Liver (tissue), 9 donors: Measurements from ENCODE around the gene ARHGEF28. TPM values are rescaled to one million over a fixed set of nuclear protein-coding genes. Genes with fewer than 3 reads are reported as not detected.

Experiments
- DNase-seq: peaks from one replicate; pipeline ENCODE4 v3.0.0-alpha.2; 2017; ENCODE audit warnings: low spot score
- H3K27ac ChIP-seq, 2 donors: one replicate each; pipeline ENCODE4 v1.7.0; 2013; ENCODE audit warnings: inconsistent platforms in 2 of 2, low read length in 2 of 2, control low read depth in 1 of 2, low read depth in 1 of 2, mild to moderate bottlenecking in 1 of 2
- H3K27me3 ChIP-seq, 4 donors: one replicate each; pipeline versions ENCODE4 v1.6.1 to v1.7.0; 2013; ENCODE audit warnings: low read length in 3 of 4, inconsistent platforms in 1 of 4, mild to moderate bottlenecking in 1 of 4, moderate library complexity in 1 of 4; ENCODE audit not compliant: control insufficient read depth in 4 of 4, insufficient read depth in 4 of 4
- H3K36me3 ChIP-seq, 4 donors: one replicate each; pipeline versions ENCODE4 v1.6.1 to v1.7.0; 2013; ENCODE audit warnings: low read length in 3 of 4, mild to moderate bottlenecking in 3 of 4, low read depth in 1 of 4, moderate library complexity in 1 of 4; ENCODE audit not compliant: control insufficient read depth in 4 of 4, insufficient read depth in 3 of 4
- H3K4me1 ChIP-seq, 4 donors: one replicate each; pipeline versions ENCODE4 v1.6.1 to v1.7.0; 2013; ENCODE audit warnings: low read length in 3 of 4, mild to moderate bottlenecking in 3 of 4, moderate library complexity in 1 of 4; ENCODE audit not compliant: control insufficient read depth in 4 of 4, insufficient read depth in 4 of 4
- H3K4me3 ChIP-seq, 3 donors: one replicate each; pipeline versions ENCODE4 v1.6.1 to v1.7.0; 2013; ENCODE audit warnings: low read length in 3 of 3, control low read depth in 1 of 3, low read depth in 1 of 3, mild to moderate bottlenecking in 1 of 3
- H3K9ac ChIP-seq, 2 donors: one replicate each; pipeline ENCODE4 v1.7.0; 2013; ENCODE audit warnings: low read length in 2 of 2, mild to moderate bottlenecking in 2 of 2, moderate library complexity in 2 of 2, control low read depth in 1 of 2, low read depth in 1 of 2
- H3K9me3 ChIP-seq, 4 donors: one replicate each; pipeline versions ENCODE4 v1.6.1 to v1.7.0; 2013; ENCODE audit warnings: low read length in 3 of 4; ENCODE audit not compliant: control insufficient read depth in 4 of 4
- EGR1 ChIP-seq, 2 donors: IDR thresholded peaks; 2 replicates each; pipeline ENCODE4 v1.6.1; 2016 to 2018; ENCODE audit warnings: antibody characterized with exemption in 2 of 2, low read depth in 2 of 2
- FOXA1 ChIP-seq: IDR thresholded peaks from 2 replicates; pipeline ENCODE4 v1.6.1; 2016; ENCODE audit warnings: antibody characterized with exemption
- FOXA2 ChIP-seq: IDR thresholded peaks from 2 replicates; pipeline ENCODE4 v1.6.1; 2016; ENCODE audit warnings: antibody characterized with exemption
- GABPA ChIP-seq, 2 donors: IDR thresholded peaks in 1 of 2; conservative IDR thresholded peaks in 1 of 2; 2 replicates each; pipeline ENCODE4 v1.6.1; 2016; ENCODE audit warnings: antibody characterized with exemption in 2 of 2, mild to moderate bottlenecking in 1 of 2, moderate library complexity in 1 of 2
- HNF4A ChIP-seq, 2 donors: conservative IDR thresholded peaks; 2 replicates each; pipeline ENCODE4 v1.6.1; 2016; ENCODE audit warnings: antibody characterized with exemption in 2 of 2, mild to moderate bottlenecking in 2 of 2
- HNF4G ChIP-seq: IDR thresholded peaks from 2 replicates; pipeline ENCODE4 v1.6.1; 2016; ENCODE audit warnings: antibody characterized with exemption
- JUND ChIP-seq, 2 donors: IDR thresholded peaks; 2 replicates each; pipeline ENCODE4 v1.6.1; 2016; ENCODE audit warnings: antibody characterized with exemption in 2 of 2
- MAX ChIP-seq: IDR thresholded peaks from 2 replicates; pipeline ENCODE4 v1.6.1; 2016; ENCODE audit warnings: antibody characterized with exemption
- NR2F2 ChIP-seq: IDR thresholded peaks from 2 replicates; pipeline ENCODE4 v1.6.1; 2016; ENCODE audit warnings: antibody characterized with exemption
- RAD21 ChIP-seq, 2 donors: IDR thresholded peaks; 2 replicates each; pipeline ENCODE4 v1.6.1; 2016; ENCODE audit warnings: antibody characterized with exemption in 2 of 2, mild to moderate bottlenecking in 2 of 2
- RXRA ChIP-seq, 2 donors: IDR thresholded peaks; 2 replicates each; pipeline ENCODE4 v1.6.1; 2017 to 2018; ENCODE audit warnings: antibody characterized with exemption in 2 of 2, mild to moderate bottlenecking in 1 of 2
- SP1 ChIP-seq: IDR thresholded peaks from 2 replicates; pipeline ENCODE4 v1.6.1; 2018; ENCODE audit warnings: antibody characterized with exemption, mild to moderate bottlenecking
- TAF1 ChIP-seq: conservative IDR thresholded peaks from 2 replicates; pipeline ENCODE4 v1.6.1; 2016; ENCODE audit warnings: antibody characterized with exemption, mild to moderate bottlenecking
- YY1 ChIP-seq: IDR thresholded peaks from 2 replicates; pipeline ENCODE4 v1.6.1; 2016; ENCODE audit warnings: antibody characterized with exemption, mild to moderate bottlenecking
- ZBTB33 ChIP-seq: IDR thresholded peaks from 2 replicates; pipeline ENCODE4 v1.6.1; 2016; ENCODE audit warnings: antibody characterized with exemption
- WGBS: extraction: QIAGEN DNeasy Blood & Tissue Kit; methylation state at CpG from one replicate; pipeline ENCODE4 v1.1.7; 2013; 5-methylcytosine and 5-hydroxymethylcytosine counted together
- polyA plus RNA-seq, 2 donors: library from polyadenylated mRNA; stranded (reverse) in 1 of 2; unstranded in 1 of 2; fragments of 200-250 nt in 1 of 2; fragments of >200 nt in 1 of 2; fragmentation: Nextera tagmentation in 1 of 2; extraction: Ambion mirVana in 1 of 2; gene quantifications; one replicate each; pipeline versions ENCODE4 v1.2.1 to v1.2.3, GENCODE V29; 2013 to 2015
- total RNA-seq, 2 donors: library from RNA; depleted of rRNA; stranded (reverse); fragments of >200 nt; gene quantifications; one replicate each; pipeline ENCODE4 v1.2.3, GENCODE V29; 2014
- TF ChIP-seq, protein P1 (sequence below): fragments of 150-350 bp; IDR thresholded peaks from 2 replicates; pipeline ENCODE4 v1.5.1; 2017; ENCODE audit warnings: improper control_type of control experiment, low read depth, low read length; ENCODE audit not compliant: missing input control
- TF ChIP-seq, protein P2 (sequence below): IDR thresholded peaks from 2 replicates; pipeline ENCODE4 v1.6.1; 2016; ENCODE audit warnings: antibody characterized with exemption, mild to moderate bottlenecking
- TF ChIP-seq, protein P3 (sequence below): IDR thresholded peaks from 2 replicates; pipeline ENCODE4 v1.6.1; 2016; ENCODE audit warnings: antibody characterized with exemption
- donor health status: healthy.
- donor health status: healthy.
- donor health status: healthy.
- donor health status: healthy.
- donor health status: healthy.

The ARHGEF28 gene
- total and polyA plus RNA-seq, 4 donors: 1.6 to 13.9 (median 3.6) TPM

GRCh38 chr5:73668017-73668416 lies 42.0 kb downstream of the ARHGEF28 start:
- DNase-seq: no peak
- Histone ChIP-seq H3K36me3 (no peaks in the 10 kb centered on the region), H3K4me1 (peaks cover 0 to 20% (median 17%) of the 10 kb centered on the region in 4 donors), H3K4me3 (no peak overlapping the region), H3K9ac (no peak overlapping the region), H3K27me3 (no peaks in the 10 kb centered on the region), H3K27ac (no peak overlapping the region), H3K9me3 (no peaks in the 10 kb centered on the region)
- TF ChIP-seq RAD21 (IDR thresholded peaks at IDR 0.05) (no peak), EGR1 (IDR thresholded peaks at IDR 0.05; ENCODE audit: low read depth in 2 of 2) (no peak), NR2F2 (no peak), MAX (no peak), JUND (IDR thresholded peaks at IDR 0.05) (no peak), HNF4A (conservative IDR thresholded peaks at IDR 0.05) (no peak), GABPA (IDR thresholded peaks at IDR 0.05 in 1 of 2, conservative IDR thresholded peaks at IDR 0.05 in 1 of 2) (no peak), SP1 (no peak), YY1 (no peak), ZBTB33 (no peak), RXRA (IDR thresholded peaks at IDR 0.05) (no peak), HNF4G (no peak), FOXA2 (no peak), FOXA1 (no peak), TAF1 (no peak)
- TF ChIP-seq, protein P1, sequence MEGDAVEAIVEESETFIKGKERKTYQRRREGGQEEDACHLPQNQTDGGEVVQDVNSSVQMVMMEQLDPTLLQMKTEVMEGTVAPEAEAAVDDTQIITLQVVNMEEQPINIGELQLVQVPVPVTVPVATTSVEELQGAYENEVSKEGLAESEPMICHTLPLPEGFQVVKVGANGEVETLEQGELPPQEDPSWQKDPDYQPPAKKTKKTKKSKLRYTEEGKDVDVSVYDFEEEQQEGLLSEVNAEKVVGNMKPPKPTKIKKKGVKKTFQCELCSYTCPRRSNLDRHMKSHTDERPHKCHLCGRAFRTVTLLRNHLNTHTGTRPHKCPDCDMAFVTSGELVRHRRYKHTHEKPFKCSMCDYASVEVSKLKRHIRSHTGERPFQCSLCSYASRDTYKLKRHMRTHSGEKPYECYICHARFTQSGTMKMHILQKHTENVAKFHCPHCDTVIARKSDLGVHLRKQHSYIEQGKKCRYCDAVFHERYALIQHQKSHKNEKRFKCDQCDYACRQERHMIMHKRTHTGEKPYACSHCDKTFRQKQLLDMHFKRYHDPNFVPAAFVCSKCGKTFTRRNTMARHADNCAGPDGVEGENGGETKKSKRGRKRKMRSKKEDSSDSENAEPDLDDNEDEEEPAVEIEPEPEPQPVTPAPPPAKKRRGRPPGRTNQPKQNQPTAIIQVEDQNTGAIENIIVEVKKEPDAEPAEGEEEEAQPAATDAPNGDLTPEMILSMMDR: no peak
- TF ChIP-seq, protein P2, sequence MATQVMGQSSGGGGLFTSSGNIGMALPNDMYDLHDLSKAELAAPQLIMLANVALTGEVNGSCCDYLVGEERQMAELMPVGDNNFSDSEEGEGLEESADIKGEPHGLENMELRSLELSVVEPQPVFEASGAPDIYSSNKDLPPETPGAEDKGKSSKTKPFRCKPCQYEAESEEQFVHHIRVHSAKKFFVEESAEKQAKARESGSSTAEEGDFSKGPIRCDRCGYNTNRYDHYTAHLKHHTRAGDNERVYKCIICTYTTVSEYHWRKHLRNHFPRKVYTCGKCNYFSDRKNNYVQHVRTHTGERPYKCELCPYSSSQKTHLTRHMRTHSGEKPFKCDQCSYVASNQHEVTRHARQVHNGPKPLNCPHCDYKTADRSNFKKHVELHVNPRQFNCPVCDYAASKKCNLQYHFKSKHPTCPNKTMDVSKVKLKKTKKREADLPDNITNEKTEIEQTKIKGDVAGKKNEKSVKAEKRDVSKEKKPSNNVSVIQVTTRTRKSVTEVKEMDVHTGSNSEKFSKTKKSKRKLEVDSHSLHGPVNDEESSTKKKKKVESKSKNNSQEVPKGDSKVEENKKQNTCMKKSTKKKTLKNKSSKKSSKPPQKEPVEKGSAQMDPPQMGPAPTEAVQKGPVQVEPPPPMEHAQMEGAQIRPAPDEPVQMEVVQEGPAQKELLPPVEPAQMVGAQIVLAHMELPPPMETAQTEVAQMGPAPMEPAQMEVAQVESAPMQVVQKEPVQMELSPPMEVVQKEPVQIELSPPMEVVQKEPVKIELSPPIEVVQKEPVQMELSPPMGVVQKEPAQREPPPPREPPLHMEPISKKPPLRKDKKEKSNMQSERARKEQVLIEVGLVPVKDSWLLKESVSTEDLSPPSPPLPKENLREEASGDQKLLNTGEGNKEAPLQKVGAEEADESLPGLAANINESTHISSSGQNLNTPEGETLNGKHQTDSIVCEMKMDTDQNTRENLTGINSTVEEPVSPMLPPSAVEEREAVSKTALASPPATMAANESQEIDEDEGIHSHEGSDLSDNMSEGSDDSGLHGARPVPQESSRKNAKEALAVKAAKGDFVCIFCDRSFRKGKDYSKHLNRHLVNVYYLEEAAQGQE: no peak
- TF ChIP-seq, protein P3, sequence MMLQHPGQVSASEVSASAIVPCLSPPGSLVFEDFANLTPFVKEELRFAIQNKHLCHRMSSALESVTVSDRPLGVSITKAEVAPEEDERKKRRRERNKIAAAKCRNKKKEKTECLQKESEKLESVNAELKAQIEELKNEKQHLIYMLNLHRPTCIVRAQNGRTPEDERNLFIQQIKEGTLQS: no peak
- WGBS: 67% methylated on average over 4 of the region's 4 CpGs
